ENCODE measurements around the gene CACNA1B.

DNA sequence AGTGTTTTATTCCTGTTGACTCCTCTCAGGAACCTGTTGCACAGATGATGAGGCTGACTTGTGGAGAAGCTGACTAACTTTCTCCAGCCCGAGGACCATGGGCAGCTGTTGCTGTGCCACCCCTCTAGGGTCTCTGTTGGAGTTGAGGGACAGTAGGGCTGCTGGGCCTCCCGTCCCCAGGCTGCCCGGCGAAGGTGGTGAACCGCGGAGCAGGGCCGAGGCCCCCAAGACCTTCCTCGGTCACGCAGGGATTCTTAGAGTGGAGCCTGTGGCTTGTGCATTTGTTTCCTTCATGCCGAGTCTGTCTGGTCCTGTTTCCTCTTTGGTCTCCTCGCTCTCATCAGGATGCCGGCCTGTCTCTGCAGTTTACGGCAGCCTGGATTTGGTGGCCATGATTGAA, 40.2 kb downstream of the CACNA1B start:
- no peak for TF ChIP-seq POLR2A (IDR thresholded peaks at IDR 0.05)
- no peak for TF ChIP-seq CTCF (IDR thresholded peaks at IDR 0.05)
- TF ChIP-seq EP300 (IDR thresholded peaks at IDR 0.05) = no peak
